Articular chondrocyte of knee joint (primary cell): ENCODE measurements around the gene REXO5. TPM values are rescaled to one million over a fixed set of nuclear protein-coding genes. Genes with fewer than 3 reads are reported as not detected.

Experiments used
- small RNA-seq: library from RNA; depleted of rRNA; stranded (forward); fragments of <200 nt; gene quantifications from one replicate; pipeline ENCODE3, GENCODE V24; 2012
- total RNA-seq: library from RNA; depleted of rRNA; stranded (reverse); fragments of >200 nt; gene quantifications from 2 replicates; pipeline ENCODE4 v1.2.3, GENCODE V29; 2012

Gene REXO5, protein sequence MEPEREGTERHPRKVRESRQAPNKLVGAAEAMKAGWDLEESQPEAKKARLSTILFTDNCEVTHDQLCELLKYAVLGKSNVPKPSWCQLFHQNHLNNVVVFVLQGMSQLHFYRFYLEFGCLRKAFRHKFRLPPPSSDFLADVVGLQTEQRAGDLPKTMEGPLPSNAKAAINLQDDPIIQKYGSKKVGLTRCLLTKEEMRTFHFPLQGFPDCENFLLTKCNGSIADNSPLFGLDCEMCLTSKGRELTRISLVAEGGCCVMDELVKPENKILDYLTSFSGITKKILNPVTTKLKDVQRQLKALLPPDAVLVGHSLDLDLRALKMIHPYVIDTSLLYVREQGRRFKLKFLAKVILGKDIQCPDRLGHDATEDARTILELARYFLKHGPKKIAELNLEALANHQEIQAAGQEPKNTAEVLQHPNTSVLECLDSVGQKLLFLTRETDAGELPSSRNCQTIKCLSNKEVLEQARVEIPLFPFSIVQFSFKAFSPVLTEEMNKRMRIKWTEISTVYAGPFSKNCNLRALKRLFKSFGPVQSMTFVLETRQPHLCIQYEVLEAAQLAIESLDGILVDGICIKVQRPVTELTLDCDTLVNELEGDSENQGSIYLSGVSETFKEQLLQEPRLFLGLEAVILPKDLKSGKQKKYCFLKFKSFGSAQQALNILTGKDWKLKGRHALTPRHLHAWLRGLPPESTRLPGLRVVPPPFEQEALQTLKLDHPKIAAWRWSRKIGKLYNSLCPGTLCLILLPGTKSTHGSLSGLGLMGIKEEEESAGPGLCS
- 9.7 and 13.2 TPM in 2 replicates for total RNA-seq

DNA sequence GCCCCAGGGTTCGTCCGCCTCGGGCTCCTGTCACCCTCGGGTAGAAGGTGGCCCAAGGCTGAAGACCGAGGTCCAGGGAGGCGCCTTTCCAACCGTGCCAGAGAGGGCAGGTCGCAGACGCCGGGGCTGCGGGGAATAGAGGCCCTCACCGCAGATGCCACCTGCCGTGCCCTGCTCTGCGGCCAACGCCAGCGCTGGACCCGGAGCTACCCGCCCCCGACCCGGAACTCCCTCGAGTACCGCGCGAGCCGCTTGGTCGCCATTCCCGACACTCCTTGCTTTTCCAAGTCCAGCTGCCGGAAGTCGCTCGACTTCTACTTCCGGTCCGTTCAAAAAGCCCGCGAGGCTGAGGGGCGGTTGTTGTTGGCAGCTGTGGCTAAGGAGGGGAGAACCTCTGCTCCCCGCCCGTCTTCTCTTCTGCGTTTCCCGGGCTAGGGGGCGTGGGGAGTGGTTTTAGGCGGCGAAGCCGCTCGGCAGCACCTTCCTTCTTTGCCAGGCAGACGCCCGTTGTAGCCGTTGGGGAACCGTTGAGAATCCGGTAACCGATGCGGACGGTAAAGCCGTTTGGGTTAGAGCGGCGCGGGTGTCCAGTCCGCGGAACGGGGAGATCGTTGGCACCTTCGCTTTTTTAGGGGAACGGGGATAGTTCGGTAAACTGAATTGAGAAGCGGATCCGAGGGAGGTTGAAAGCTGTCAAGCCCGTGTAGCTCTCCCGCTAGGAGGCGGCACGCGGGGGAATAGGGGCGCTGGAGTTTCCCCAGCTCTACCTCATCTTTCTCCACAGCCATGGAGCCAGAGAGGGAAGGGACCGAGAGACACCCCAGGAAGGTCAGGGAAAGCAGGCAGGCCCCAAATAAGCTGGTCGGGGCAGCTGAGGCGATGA is at the start of gene REXO5, which contains the start of gene ERI2:
REXO5 (plus strand) TSS at position 360 of the 883 bp plus-strand sequence; CDS start at position 787, 427 bp downstream.
ERI2 (minus strand) TSS at position 305 of the 883 bp plus-strand sequence; CDS start at position 263, 42 bp downstream.

DNA sequence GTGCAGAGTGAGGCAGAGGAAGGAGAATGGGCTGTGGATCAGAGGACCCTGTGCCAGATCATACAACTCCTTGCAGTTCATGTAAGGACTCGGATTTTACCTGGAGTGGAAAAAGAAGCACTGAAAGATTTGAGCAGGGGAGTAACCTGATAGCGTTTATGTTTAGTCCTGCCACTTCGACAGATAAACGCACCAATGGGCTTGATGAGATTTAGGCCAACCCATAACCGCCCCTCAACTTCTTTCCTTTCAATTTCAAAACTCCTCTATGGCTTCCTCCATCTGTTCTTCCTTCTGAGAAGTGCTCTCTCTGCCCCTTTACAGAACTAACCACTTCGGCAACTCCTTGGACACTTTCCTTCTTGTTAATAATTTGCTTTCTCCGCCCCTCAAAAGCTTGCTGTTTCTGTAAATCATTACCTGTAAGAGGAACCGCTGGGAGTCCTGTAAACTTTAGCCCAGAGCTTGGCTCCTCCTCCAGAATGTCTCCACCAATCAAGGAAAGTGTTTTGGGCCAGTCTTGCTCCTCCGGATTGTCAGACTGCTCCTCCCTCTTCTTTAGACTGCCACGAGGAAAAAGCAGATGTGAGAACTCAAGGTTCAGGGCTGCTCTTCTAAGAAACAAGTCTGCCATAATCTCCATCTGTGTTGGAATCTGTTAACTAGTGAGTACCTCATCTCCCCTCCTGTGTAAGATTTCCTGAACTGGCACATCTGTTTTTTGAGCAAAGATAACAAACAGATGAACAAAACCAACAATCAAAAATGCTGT is 42.7 kb upstream of the REXO5 start, which contains the start of gene ACSM3:
ACSM3 (plus strand) TSS at position 554 of the 772 bp plus-strand sequence. CDS start 6,021 bp downstream, outside the sequence.

Small RNA genes lying within 50 kb of the gene (small RNA-seq; reads per million reads assigned to genes)
- gene RF00618 = not detected
- gene RNU6-944P = not detected

Other genes starting within 250 kb of the REXO5 start
- not detected in 2 replicates for gene ACSM2B, start 230.2 kb upstream of the REXO5 start, total RNA-seq
- gene ACSM1, start 108.8 kb upstream of the REXO5 start, total RNA-seq = not detected in 2 replicates
- 55.1 and 55.3 TPM in 2 replicates for gene THUMPD1, start 64.7 kb upstream of the REXO5 start, total RNA-seq
- gene ACSM3, start 42.5 kb upstream of the REXO5 start, total RNA-seq = 1.0 and 1.5 TPM in 2 replicates
- 18.6 and 23.6 TPM in 2 replicates for gene ERI2, start 55 bp upstream of the REXO5 start, total RNA-seq
- 35.3 and 44.6 TPM in 2 replicates for gene DCUN1D3, start 93.8 kb downstream of the REXO5 start, total RNA-seq
- 46.0 and 56.6 TPM in 2 replicates for gene LYRM1, start 94.2 kb downstream of the REXO5 start, total RNA-seq